ENCODE data around the gene PSMG3.

PSMG3 gene

GRCh38 chr7:1550005-1550845, 19.6 kb downstream of the PSMG3 start:
- Histone ChIP-seq H3K9ac (ENCODE audit: low read length) (no peak overlapping the region), H3F3A (ENCODE audit: insufficient read depth) (no peaks in the 10 kb centered on the region), H3K4me3 (ENCODE audit: insufficient read depth, low read length, poor library complexity, severe bottlenecking) (no peak overlapping the region), H3K36me3 (ENCODE audit: low read length) (no peaks in the 10 kb centered on the region), H3K27me3 (ENCODE audit: low read length) (no peaks in the 10 kb centered on the region), H3K79me2 (ENCODE audit: insufficient read depth, low read length) (no peaks in the 10 kb centered on the region), H3K9me2 (replicated peaks; ENCODE audit: insufficient read depth, low read length) (no peaks in the 10 kb centered on the region), H4K20me1 (ENCODE audit: low read depth, low read length) (no peaks in the 10 kb centered on the region), H3K9me3 (ENCODE audit: insufficient read depth, low read length) (no peaks in the 10 kb centered on the region), H2AFZ (ENCODE audit: low read depth, low read length, severe bottlenecking) (no peak overlapping the region), H3K4me2 (ENCODE audit: low read depth, low read length, poor library complexity, severe bottlenecking) (no peak overlapping the region), H3K27ac (ENCODE audit: low read depth, low read length) (no peak overlapping the region)
- TF ChIP-seq, protein P1, sequence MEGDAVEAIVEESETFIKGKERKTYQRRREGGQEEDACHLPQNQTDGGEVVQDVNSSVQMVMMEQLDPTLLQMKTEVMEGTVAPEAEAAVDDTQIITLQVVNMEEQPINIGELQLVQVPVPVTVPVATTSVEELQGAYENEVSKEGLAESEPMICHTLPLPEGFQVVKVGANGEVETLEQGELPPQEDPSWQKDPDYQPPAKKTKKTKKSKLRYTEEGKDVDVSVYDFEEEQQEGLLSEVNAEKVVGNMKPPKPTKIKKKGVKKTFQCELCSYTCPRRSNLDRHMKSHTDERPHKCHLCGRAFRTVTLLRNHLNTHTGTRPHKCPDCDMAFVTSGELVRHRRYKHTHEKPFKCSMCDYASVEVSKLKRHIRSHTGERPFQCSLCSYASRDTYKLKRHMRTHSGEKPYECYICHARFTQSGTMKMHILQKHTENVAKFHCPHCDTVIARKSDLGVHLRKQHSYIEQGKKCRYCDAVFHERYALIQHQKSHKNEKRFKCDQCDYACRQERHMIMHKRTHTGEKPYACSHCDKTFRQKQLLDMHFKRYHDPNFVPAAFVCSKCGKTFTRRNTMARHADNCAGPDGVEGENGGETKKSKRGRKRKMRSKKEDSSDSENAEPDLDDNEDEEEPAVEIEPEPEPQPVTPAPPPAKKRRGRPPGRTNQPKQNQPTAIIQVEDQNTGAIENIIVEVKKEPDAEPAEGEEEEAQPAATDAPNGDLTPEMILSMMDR (IDR thresholded peaks at IDR 0.05; ENCODE audit: insufficient read depth, low read length, poor library complexity, severe bottlenecking), result no peak
- TF ChIP-seq EZH2phosphoT487 (conservative IDR thresholded peaks at IDR 0.05; ENCODE audit: low read length), result no peak

- Histone ChIP-seq H3K79me2 (ENCODE audit: insufficient read depth, low read length) (no peaks in the 10 kb centered on the region), H3K9me3 (ENCODE audit: insufficient read depth, low read length) (no peaks in the 10 kb centered on the region), H3F3A (ENCODE audit: insufficient read depth) (no peaks in the 10 kb centered on the region), H3K9ac (ENCODE audit: low read length) (no peak overlapping the region), H3K27ac (ENCODE audit: low read depth, low read length) (no peak overlapping the region), H3K4me3 (ENCODE audit: insufficient read depth, low read length, poor library complexity, severe bottlenecking) (no peak overlapping the region), H3K36me3 (ENCODE audit: low read length) (no peaks in the 10 kb centered on the region), H3K4me2 (ENCODE audit: low read depth, low read length, poor library complexity, severe bottlenecking) (no peak overlapping the region), H3K27me3 (ENCODE audit: low read length) (no peaks in the 10 kb centered on the region), H2AFZ (ENCODE audit: low read depth, low read length, severe bottlenecking) (no peak overlapping the region), H3K9me2 (replicated peaks; ENCODE audit: insufficient read depth, low read length) (no peaks in the 10 kb centered on the region), H4K20me1 (ENCODE audit: low read depth, low read length) (no peaks in the 10 kb centered on the region)
- TF ChIP-seq, protein P1 (IDR thresholded peaks at IDR 0.05; ENCODE audit: insufficient read depth, low read length, poor library complexity, severe bottlenecking), result no peak
- TF ChIP-seq EZH2phosphoT487 (conservative IDR thresholded peaks at IDR 0.05; ENCODE audit: low read length), result no peak
Observed at GRCh38 chr7:1549357-1550004, 20.4 kb downstream of the PSMG3 start.

- no peaks in the 10 kb centered on the region for H3F3A ChIP-seq (ENCODE audit: insufficient read depth)
- H2AFZ ChIP-seq (ENCODE audit: low read depth, low read length, severe bottlenecking), result no peak overlapping the region
- no peaks in the 10 kb centered on the region for H4K20me1 ChIP-seq (ENCODE audit: low read depth, low read length)
- H3K9me2 ChIP-seq (replicated peaks; ENCODE audit: insufficient read depth, low read length), result no peaks in the 10 kb centered on the region
- H3K79me2 ChIP-seq (ENCODE audit: insufficient read depth, low read length), result no peaks in the 10 kb centered on the region
- H3K4me3 ChIP-seq (ENCODE audit: insufficient read depth, low read length, poor library complexity, severe bottlenecking), result no peak overlapping the region
- TF ChIP-seq EZH2phosphoT487 (conservative IDR thresholded peaks at IDR 0.05; ENCODE audit: low read length), result no peak
- TF ChIP-seq, protein P1 (IDR thresholded peaks at IDR 0.05; ENCODE audit: insufficient read depth, low read length, poor library complexity, severe bottlenecking), result no peak
- no peaks in the 10 kb centered on the region for H3K9me3 ChIP-seq (ENCODE audit: insufficient read depth, low read length)
- no peak overlapping the region for H3K4me2 ChIP-seq (ENCODE audit: low read depth, low read length, poor library complexity, severe bottlenecking)
- no peak overlapping the region for H3K9ac ChIP-seq (ENCODE audit: low read length)
- H3K36me3 ChIP-seq (ENCODE audit: low read length), result no peaks in the 10 kb centered on the region
- no peak overlapping the region for H3K27ac ChIP-seq (ENCODE audit: low read depth, low read length)
- H3K27me3 ChIP-seq (ENCODE audit: low read length), result no peaks in the 10 kb centered on the region
Observed at GRCh38 chr7:1548944-1549343, 20.9 kb downstream of the PSMG3 start.
